LNCAP (cell line): ENCODE measurements around the gene TMEM117.

Experiments
- CTCF ChIP-seq: fragments of 450-650 bp; IDR thresholded peaks from 2 replicates; pipeline ENCODE4 v1.5.1; 2017; ENCODE audit warnings: mild to moderate bottlenecking

TMEM117 gene

GRCh38 chr12:43824207-43824775 lies 11.6 kb upstream of the TMEM117 start:
- TF ChIP-seq CTCF = no peak

GRCh38 chr12:43826681-43827080 lies 9.2 kb upstream of the TMEM117 start:
- no peak for TF ChIP-seq CTCF

GRCh38 chr12:43827093-43827492 lies 8.8 kb upstream of the TMEM117 start:
- TF ChIP-seq CTCF = no peak

GRCh38 chr12:43832463-43833168 lies 3.3 kb upstream of the TMEM117 start:
- TF ChIP-seq CTCF = no peak

GRCh38 chr12:43835264-43835655 lies 621 bp upstream of the TMEM117 start:
- TF ChIP-seq CTCF = no peak

- no peak for TF ChIP-seq CTCF
These were observed 651 bp downstream of the TMEM117 start for GRCh38 chr12:43836475-43836989.

GRCh38 chr12:43840338-43840737 lies 4.5 kb downstream of the TMEM117 start:
- no peak for TF ChIP-seq CTCF
